WTC11 (cell line): ENCODE measurements around the gene CFAP90. TPM values are rescaled to one million over a fixed set of nuclear protein-coding genes. Genes with fewer than 3 reads are reported as not detected.
A peak's percentile ranks its signal among the peaks of the same experiment; 100 is the strongest.

Experiments used
- ATAC-seq: fragments of 200-7000 bp; cut with Tn5 transposase; 2 replicates; pipeline ENCODE4 v1.10.0; 2021; ENCODE audit warnings: mild to moderate bottlenecking, moderate library complexity
- CTCF ChIA-PET: fragments of 300-600 bp; sonication (Branson Sonifier 250); formaldehyde crosslinking; loops from one replicate; lab custom pipeline; 2021; ENCODE audit warnings: antibody characterized with exemption; lab: Charles Lee
- POLR2A ChIA-PET: fragments of 350-600 bp; sonication (Branson Sonifier 250); formaldehyde crosslinking; loops from one replicate; lab custom pipeline; 2021; ENCODE audit warnings: antibody characterized with exemption; lab: Charles Lee
- DNase-seq: peaks from one replicate; pipeline ENCODE4 v3.0.0; 2021; ENCODE audit warnings: low spot score
- H3K27ac Mint-ChIP-seq: 2 replicates; pipeline ENCODE4 v1.8.0; 2021; ENCODE audit warnings: mixed read lengths
- H3K27me3 Mint-ChIP-seq: 2 replicates; pipeline ENCODE4 v1.8.0; 2021; ENCODE audit warnings: low read depth, mild to moderate bottlenecking, moderate library complexity, mixed read lengths
- H3K36me3 Mint-ChIP-seq: 2 replicates; pipeline ENCODE4 v1.8.0; 2021; ENCODE audit warnings: mixed read lengths
- H3K4me1 Mint-ChIP-seq: 2 replicates; pipeline ENCODE4 v1.8.0; 2022; ENCODE audit warnings: mixed read lengths
- H3K4me3 Mint-ChIP-seq: 2 replicates; pipeline ENCODE4 v1.8.0; 2021; ENCODE audit warnings: mild to moderate bottlenecking, moderate library complexity, mixed read lengths
- H3K9me3 Mint-ChIP-seq: 2 replicates; pipeline ENCODE4 v1.8.0; 2021; ENCODE audit warnings: mixed read lengths
- ATF1 ChIP-seq: sonication (generic); formaldehyde crosslinking; IDR thresholded peaks from 2 replicates; pipeline ENCODE4 v1.8.1; 2023; ENCODE audit warnings: mild to moderate bottlenecking, moderate library complexity, missing genetic modification reagents
- ESRRA ChIP-seq: sonication (generic); formaldehyde crosslinking; IDR thresholded peaks from 2 replicates; pipeline ENCODE4 v1.8.1; 2022; ENCODE audit warnings: mild to moderate bottlenecking, missing genetic modification reagents, borderline replicate concordance
- GABPB1 ChIP-seq: sonication (generic); formaldehyde crosslinking; IDR thresholded peaks from 2 replicates; pipeline ENCODE4 v1.8.1; 2023; ENCODE audit warnings: mild to moderate bottlenecking, missing genetic modification reagents
- JAZF1 ChIP-seq: fragments of 250-450 bp; sonication (Bioruptor Pico); IDR thresholded peaks from 2 replicates; pipeline ENCODE4 v1.9.0; 2021; ENCODE audit warnings: moderate library complexity, mild to moderate bottlenecking, inconsistent platforms
- MXD4 ChIP-seq: fragments of 250-450 bp; sonication (Bioruptor Pico); IDR thresholded peaks from 2 replicates; pipeline ENCODE4 v1.8.0; 2021; ENCODE audit warnings: mild to moderate bottlenecking, moderate library complexity, borderline replicate concordance
- NR1H2 ChIP-seq: sonication (generic); formaldehyde crosslinking; IDR thresholded peaks from 2 replicates; pipeline ENCODE4 v1.9.0; 2021; ENCODE audit warnings: mild to moderate bottlenecking, moderate library complexity, missing genetic modification reagents
- OVOL2 ChIP-seq: fragments of 250-450 bp; sonication (Bioruptor Pico); IDR thresholded peaks from 2 replicates; pipeline ENCODE4 v1.9.0; 2021; ENCODE audit warnings: mild to moderate bottlenecking, borderline replicate concordance
- RELA ChIP-seq: sonication (generic); formaldehyde crosslinking; IDR thresholded peaks from 2 replicates; pipeline ENCODE4 v1.8.1; 2022; ENCODE audit warnings: missing genetic modification reagents, mild to moderate bottlenecking, borderline replicate concordance
- ZBTB21 ChIP-seq: sonication (generic); formaldehyde crosslinking; IDR thresholded peaks from 2 replicates; pipeline ENCODE4 v1.8.1; 2023; ENCODE audit warnings: mild to moderate bottlenecking, missing genetic modification reagents, borderline replicate concordance
- total RNA-seq: library from RNA; stranded (reverse); gene quantifications from 3 replicates; pipeline ENCODE4 v1.2.3, GENCODE V29; 2021
- TF ChIP-seq, protein P1 (sequence below): sonication (generic); formaldehyde crosslinking; IDR thresholded peaks from 2 replicates; pipeline ENCODE4 v1.8.1; 2023; ENCODE audit warnings: mild to moderate bottlenecking, missing genetic modification reagents
- TF ChIP-seq, protein P2 (sequence below): sonication (generic); formaldehyde crosslinking; IDR thresholded peaks from 2 replicates; pipeline ENCODE4 v1.8.1; 2022; ENCODE audit warnings: low read depth, mild to moderate bottlenecking, moderate library complexity, missing genetic modification reagents, borderline replicate concordance
- TF ChIP-seq, protein P3 (sequence below): sonication (generic); formaldehyde crosslinking; IDR thresholded peaks from 2 replicates; pipeline ENCODE4 v1.8.1; 2023; ENCODE audit warnings: mild to moderate bottlenecking, moderate library complexity, missing genetic modification reagents
- TF ChIP-seq, protein P4 (sequence below): sonication (generic); formaldehyde crosslinking; IDR thresholded peaks from 2 replicates; pipeline ENCODE4 v1.8.0; 2022; ENCODE audit warnings: missing genetic modification reagents
- TF ChIP-seq, protein P5 (sequence below): sonication (generic); formaldehyde crosslinking; IDR thresholded peaks from 2 replicates; pipeline ENCODE4 v1.8.0; 2023; ENCODE audit warnings: missing genetic modification reagents, mild to moderate bottlenecking, borderline replicate concordance
- TF ChIP-seq, protein P6 (sequence below): sonication (generic); formaldehyde crosslinking; IDR thresholded peaks from 2 replicates; pipeline ENCODE4 v1.8.0; 2022; ENCODE audit warnings: mild to moderate bottlenecking, missing genetic modification reagents

The CFAP90 gene
- total RNA-seq, 1 experiment from 2014 or later, result 0.33 TPM

DNA sequence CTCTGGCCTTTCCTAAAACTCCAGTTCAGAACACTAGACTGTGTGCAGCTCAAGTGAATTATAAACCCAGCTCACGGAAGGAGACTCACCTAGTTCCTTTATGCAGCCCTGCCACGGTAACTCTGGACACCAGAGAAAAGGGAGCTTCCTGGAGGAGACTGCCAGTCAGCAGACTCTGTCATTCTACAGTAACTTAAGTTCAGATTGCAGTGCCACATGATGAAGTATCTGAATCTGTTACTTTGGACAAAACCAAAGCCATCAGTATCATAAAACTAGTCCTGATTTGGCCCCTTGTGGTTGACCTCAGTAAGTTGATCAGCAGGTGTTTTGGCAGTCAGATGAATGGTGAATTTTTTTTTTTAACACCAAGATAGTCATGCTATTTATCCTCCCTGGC, 20.7 kb upstream of the CFAP90 start (continued):
- TF ChIP-seq, protein P1, sequence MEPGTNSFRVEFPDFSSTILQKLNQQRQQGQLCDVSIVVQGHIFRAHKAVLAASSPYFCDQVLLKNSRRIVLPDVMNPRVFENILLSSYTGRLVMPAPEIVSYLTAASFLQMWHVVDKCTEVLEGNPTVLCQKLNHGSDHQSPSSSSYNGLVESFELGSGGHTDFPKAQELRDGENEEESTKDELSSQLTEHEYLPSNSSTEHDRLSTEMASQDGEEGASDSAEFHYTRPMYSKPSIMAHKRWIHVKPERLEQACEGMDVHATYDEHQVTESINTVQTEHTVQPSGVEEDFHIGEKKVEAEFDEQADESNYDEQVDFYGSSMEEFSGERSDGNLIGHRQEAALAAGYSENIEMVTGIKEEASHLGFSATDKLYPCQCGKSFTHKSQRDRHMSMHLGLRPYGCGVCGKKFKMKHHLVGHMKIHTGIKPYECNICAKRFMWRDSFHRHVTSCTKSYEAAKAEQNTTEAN (CRISPR knock-in tag), result no peak
- TF ChIP-seq, protein P2, sequence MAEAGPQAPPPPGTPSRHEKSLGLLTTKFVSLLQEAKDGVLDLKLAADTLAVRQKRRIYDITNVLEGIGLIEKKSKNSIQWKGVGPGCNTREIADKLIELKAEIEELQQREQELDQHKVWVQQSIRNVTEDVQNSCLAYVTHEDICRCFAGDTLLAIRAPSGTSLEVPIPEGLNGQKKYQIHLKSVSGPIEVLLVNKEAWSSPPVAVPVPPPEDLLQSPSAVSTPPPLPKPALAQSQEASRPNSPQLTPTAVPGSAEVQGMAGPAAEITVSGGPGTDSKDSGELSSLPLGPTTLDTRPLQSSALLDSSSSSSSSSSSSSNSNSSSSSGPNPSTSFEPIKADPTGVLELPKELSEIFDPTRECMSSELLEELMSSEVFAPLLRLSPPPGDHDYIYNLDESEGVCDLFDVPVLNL (CRISPR knock-in tag), result no peak
- TF ChIP-seq, protein P3, sequence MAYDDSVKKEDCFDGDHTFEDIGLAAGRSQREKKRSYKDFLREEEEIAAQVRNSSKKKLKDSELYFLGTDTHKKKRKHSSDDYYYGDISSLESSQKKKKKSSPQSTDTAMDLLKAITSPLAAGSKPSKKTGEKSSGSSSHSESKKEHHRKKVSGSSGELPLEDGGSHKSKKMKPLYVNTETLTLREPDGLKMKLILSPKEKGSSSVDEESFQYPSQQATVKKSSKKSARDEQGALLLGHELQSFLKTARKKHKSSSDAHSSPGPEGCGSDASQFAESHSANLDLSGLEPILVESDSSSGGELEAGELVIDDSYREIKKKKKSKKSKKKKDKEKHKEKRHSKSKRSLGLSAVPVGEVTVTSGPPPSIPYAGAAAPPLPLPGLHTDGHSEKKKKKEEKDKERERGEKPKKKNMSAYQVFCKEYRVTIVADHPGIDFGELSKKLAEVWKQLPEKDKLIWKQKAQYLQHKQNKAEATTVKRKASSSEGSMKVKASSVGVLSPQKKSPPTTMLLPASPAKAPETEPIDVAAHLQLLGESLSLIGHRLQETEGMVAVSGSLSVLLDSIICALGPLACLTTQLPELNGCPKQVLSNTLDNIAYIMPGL, result no peak
- TF ChIP-seq, protein P4, sequence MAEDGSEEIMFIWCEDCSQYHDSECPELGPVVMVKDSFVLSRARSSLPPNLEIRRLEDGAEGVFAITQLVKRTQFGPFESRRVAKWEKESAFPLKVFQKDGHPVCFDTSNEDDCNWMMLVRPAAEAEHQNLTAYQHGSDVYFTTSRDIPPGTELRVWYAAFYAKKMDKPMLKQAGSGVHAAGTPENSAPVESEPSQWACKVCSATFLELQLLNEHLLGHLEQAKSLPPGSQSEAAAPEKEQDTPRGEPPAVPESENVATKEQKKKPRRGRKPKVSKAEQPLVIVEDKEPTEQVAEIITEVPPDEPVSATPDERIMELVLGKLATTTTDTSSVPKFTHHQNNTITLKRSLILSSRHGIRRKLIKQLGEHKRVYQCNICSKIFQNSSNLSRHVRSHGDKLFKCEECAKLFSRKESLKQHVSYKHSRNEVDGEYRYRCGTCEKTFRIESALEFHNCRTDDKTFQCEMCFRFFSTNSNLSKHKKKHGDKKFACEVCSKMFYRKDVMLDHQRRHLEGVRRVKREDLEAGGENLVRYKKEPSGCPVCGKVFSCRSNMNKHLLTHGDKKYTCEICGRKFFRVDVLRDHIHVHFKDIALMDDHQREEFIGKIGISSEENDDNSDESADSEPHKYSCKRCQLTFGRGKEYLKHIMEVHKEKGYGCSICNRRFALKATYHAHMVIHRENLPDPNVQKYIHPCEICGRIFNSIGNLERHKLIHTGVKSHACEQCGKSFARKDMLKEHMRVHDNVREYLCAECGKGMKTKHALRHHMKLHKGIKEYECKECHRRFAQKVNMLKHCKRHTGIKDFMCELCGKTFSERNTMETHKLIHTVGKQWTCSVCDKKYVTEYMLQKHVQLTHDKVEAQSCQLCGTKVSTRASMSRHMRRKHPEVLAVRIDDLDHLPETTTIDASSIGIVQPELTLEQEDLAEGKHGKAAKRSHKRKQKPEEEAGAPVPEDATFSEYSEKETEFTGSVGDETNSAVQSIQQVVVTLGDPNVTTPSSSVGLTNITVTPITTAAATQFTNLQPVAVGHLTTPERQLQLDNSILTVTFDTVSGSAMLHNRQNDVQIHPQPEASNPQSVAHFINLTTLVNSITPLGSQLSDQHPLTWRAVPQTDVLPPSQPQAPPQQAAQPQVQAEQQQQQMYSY (CRISPR knock-in tag), result no peak
- TF ChIP-seq MXD4 (CRISPR knock-in tag) (no peak), JAZF1 (CRISPR knock-in tag) (no peak), NR1H2 (no peak), RELA (CRISPR knock-in tag) (no peak)
- TF ChIP-seq, protein P5, sequence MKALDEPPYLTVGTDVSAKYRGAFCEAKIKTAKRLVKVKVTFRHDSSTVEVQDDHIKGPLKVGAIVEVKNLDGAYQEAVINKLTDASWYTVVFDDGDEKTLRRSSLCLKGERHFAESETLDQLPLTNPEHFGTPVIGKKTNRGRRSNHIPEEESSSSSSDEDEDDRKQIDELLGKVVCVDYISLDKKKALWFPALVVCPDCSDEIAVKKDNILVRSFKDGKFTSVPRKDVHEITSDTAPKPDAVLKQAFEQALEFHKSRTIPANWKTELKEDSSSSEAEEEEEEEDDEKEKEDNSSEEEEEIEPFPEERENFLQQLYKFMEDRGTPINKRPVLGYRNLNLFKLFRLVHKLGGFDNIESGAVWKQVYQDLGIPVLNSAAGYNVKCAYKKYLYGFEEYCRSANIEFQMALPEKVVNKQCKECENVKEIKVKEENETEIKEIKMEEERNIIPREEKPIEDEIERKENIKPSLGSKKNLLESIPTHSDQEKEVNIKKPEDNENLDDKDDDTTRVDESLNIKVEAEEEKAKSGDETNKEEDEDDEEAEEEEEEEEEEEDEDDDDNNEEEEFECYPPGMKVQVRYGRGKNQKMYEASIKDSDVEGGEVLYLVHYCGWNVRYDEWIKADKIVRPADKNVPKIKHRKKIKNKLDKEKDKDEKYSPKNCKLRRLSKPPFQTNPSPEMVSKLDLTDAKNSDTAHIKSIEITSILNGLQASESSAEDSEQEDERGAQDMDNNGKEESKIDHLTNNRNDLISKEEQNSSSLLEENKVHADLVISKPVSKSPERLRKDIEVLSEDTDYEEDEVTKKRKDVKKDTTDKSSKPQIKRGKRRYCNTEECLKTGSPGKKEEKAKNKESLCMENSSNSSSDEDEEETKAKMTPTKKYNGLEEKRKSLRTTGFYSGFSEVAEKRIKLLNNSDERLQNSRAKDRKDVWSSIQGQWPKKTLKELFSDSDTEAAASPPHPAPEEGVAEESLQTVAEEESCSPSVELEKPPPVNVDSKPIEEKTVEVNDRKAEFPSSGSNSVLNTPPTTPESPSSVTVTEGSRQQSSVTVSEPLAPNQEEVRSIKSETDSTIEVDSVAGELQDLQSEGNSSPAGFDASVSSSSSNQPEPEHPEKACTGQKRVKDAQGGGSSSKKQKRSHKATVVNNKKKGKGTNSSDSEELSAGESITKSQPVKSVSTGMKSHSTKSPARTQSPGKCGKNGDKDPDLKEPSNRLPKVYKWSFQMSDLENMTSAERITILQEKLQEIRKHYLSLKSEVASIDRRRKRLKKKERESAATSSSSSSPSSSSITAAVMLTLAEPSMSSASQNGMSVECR (CRISPR knock-in tag), result no peak

DNA sequence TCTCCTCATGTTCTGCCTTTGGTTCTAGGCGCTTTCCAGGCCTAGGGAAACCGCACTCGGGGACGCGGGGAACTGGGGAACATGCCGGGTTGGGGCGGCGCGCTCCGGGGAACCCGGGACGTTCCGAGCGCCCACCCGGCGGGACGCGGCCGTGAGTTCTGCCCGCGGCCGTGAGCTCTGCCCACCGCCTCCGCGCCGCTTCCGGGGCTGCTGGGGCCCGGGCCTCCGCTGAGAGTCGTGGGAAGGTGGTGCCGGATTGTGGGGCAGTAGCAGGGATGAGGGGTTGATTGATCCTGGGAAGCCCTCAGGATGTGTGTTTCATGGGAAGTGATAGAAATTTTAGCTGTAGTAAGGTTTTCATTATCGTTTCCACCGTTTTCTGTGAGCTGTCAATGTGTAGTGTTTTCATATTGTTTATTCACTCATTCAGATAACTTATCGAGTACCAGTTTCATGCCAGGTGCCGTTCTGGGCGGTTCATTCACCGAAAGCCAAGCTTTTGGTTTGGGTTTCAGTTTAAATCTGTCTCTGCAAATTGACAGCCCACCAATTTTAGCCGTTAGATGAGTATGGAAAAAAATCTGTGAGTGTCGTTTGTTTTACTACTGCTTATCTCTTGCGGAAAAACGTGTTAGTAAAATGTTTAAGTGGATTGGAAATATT, 18.7 kb upstream of the CFAP90 start:
- ATAC-seq, result no peak
- ChIA-PET CTCF (interaction anchor here (0.6 to 2.6 kb wide), 11 partner anchors 12 to 1050 kb away, joined by 3 to 12 read pairs (median 5); partner anchors contain the start of gene CFAP90), POLR2A (interaction anchor here (1.5 kb wide), 1 partner anchor 18 kb away, joined by 4 read pairs; the partner anchor contains the start of gene CFAP90)
- Mint-ChIP-seq H3K27me3 (no peaks in the 10 kb centered on the region), H3K4me3 (peak overlapping the region; percentile 84), H3K27ac (no peak overlapping the region), H3K4me1 (peaks cover 16% of the 10 kb centered on the region), H3K36me3 (peaks cover 8% of the 10 kb centered on the region), H3K9me3 (no peaks in the 10 kb centered on the region)
- 0 out of 2 replicates have a peak, but pooled peaks have one; percentile 18 for TF ChIP-seq ESRRA
- TF ChIP-seq OVOL2, result no peak
- TF ChIP-seq ZBTB21 (CRISPR knock-in tag), result no peak
- TF ChIP-seq GABPB1, result 0 out of 2 replicates have a peak, but pooled peaks have one; percentile 9
- TF ChIP-seq ATF1 (CRISPR knock-in tag), result 0 out of 2 replicates have a peak, but pooled peaks have one; percentile 13
- TF ChIP-seq, protein P6, sequence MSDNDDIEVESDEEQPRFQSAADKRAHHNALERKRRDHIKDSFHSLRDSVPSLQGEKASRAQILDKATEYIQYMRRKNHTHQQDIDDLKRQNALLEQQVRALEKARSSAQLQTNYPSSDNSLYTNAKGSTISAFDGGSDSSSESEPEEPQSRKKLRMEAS (CRISPR knock-in tag), result no peak
- DNase-seq, result no peak
